ENCODE results near the gene BCAS3.

BCAS3 gene

DNA sequence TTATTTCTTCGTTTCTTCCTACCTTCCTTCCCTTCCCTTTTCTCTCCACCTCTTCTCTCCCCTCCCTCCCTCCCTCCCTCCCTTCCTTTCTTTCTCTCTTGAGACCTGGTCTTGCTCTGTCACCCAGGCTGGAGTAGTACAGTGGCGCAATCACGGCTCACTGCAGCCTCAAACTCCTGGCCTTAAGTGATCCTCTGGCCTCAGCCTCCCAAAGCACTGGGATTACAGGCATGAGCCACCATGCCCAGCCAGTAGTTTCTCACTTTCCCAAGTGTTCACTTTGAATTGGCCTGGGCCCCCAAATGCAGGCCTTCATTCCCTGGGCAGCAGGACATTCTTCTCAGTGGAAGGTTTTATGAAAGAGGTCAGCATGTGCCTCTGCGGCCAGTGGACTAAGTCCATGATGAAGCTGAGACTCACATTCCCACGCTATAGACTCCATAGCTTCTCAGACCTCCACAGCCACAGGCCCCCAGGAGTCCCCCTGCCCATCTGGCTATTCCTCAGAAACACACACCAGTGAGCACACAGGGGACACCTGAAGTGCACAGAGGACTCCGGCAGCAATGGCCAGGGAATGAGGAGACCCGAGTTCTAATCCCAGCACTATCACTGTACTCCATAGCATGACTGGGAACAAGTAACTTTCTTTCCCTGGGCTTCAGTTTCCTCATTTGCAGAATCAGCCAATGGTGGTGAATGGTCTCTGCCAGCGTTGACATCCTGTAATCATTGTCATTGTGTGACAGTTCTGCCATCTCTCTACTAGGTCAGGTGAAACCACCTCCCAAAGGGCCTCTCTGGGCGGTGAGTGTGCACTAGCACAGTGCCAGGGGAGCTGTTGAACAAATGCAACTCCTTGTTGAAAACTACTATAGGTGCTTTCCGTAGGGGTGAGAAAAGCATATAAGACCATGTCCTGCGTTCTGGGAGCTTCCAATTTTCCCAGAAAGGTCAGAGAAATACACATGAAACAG is 652.8 kb downstream of the BCAS3 start:
- DNase-seq: no peak

GRCh38 chr17:61331178-61331577 is 653.5 kb downstream of the BCAS3 start:
- no peak for DNase-seq

GRCh38 chr17:61331886-61332285 is 654.2 kb downstream of the BCAS3 start:
- no peak for DNase-seq

GRCh38 chr17:61333136-61333535 is 655.5 kb downstream of the BCAS3 start:
- no peak for DNase-seq

DNA sequence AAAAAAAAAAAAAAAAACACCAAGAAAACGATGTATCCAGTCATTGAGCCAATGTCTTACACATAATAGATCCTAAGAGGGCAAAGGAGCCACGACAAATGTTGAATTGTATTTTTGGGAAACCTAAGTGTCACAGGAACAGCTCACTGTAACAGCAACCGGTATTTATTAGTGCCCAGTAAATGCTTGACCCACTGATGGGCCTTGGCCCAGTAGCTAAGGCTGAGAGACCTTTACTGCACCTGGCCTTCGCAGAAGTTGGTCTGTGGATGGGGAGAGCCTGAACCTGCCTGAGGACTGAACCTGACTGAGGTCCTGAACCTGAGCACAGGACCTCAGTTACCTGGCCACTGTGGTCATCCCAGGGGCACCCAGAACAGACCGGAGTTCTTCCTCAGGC is 657.0 kb downstream of the BCAS3 start:
- DNase-seq: no peak

DNA sequence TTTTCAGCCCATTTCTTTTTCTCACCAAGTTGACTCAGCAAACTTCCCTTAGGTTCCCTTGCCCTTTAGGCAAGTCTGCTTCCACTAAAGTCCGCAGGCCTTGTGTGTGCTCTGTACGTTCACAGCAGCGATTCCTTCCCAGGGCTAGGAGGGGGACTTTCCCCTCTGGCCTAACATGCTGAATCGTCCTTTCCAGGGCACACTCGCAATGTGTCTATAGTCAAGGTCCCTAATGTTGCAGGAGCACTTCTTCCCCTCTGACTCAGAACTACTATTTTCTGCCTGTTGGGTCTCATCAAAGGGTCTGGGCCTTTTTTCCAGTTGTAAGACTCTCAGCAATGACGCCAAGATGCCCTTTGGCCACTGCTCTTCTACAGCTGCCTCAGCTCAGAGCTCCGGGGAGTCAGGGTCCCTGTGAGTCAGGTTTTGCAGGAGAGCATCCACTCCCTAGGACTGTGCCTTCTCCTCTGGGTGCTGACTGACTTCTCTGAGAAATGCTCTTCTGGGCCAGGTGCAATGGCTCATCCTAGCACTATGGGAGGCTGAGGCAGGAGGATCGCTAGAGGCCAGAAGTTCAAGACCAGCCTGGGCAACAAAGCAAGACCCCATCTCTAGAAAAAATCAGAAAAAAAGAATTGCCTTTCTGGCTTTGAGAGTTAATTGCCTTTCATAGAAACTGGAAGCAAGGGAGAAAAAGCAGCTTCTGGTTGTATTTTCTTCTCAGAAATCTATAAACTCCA is 657.6 kb downstream of the BCAS3 start:
- DNase-seq: no peak

- DNase-seq: no peak
These were observed 658.4 kb downstream of the BCAS3 start for GRCh38 chr17:61335845-61336655.

DNA sequence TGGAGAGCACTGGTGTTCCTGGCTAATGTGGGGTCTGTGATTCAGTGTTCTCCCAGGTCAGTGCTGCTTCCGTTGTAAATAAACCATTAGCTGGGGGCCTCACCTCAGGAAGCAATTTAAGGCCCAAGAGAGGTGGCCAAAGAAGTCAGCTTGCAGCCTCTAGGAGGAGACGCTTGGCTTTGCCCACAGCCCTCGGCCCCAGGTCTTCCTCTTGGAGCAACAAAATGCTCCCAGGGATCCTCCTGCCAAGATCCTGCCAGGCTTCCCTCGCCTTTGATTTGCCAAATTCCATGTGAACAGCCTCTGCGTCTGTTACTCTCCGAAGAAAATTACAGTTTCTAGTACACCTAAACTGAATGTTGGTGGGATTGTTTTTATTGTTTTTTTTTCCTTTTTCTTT is 659.6 kb downstream of the BCAS3 start:
- no peak for DNase-seq

DNA sequence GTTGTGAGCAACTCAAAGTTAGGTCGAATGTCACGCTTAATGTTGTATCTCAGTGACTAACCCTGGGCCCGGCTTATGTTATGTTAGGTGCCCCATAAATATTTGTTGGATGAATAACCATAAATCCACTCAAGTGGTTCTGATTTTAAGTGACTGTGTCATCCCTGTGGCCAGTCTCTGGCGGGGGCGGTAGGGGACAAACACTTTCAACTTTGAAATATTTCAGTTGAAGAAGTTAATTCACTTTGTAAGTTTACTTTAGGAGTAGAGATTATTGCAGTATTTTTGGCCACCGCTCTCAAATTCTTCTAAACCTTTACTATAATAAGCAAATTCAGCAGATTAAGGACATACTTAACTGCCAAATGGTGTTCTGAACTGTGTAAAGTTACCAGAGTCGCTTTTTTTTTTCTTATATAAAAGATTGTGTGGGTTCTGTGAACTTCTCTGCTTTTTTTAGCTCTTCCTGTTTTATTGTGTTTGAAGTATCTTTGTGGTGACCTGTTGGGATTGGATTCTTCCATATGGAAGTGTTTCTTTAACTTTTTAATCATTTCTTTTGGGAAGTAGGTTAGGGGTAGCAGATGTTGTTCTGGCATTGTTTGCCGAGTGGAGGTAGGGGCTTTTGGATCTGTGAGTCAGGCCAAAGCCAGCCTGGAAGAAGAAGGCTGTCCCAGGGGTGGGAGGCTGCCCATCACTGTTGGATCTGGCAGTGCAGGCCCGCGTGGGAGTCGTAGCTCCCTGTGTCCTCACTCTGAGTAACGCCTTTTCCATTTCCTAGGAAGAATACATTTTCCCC is 660.5 kb downstream of the BCAS3 start:
- DNase-seq: no peak

GRCh38 chr17:61338874-61339478 is 661.3 kb downstream of the BCAS3 start:
- no peak for DNase-seq

DNA sequence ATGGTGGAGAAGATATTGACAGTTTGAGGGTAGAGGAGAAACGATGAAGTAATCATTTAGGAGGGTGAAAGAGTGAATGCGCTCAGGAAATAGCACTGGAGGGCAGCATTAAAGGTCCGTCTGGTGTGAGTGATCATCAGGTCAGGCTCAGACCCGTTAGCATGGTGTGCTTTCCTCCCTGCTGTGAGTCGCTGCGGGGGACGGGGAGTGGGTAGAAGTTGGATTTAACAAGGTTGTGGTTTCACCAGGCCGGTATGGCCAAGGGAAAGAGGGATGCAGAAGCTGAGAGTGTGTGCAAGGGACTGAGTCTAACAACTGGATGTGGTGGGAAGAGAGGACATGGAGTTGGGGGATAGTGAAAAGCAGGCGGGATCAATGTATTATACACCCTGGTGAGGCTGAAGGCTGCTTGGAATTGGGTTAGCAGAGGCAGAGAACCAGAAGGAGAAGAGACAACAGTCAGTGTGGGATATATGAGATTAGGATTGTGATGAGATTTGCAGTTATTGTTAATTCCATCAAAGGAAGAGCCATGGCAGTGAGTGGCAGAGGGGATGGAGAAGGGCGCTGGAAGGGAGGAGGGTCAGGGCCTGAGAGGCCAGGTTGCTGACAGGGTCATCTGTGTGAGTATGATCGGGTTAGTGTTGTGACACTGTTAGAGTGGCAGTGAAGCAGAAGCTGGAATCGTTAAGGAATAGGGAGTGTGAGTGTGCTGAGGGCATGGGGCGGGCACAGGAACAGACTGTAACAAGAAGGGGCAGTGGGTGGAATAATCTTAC is 663.0 kb downstream of the BCAS3 start:
- DNase-seq: no peak

DNA sequence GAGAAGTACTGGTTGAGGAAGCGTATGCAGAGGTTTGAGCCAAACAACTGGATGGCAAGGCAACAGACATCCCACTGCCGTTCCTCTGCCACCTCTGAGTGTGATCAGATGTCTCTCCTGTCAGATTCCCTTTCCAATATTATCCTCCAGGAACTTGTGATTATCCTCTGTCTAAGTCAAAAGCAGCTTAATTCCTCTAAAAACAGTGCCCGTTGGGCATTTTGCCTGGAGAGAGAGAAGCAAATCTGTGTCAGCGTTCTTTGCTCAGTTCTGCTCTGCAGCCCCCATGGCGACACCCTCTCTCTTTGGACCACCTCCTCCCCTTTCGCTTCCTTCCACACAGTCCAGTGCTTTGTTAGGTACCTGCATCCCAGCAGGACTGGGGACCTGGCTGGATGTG is 665.9 kb downstream of the BCAS3 start:
- DNase-seq: no peak

DNA sequence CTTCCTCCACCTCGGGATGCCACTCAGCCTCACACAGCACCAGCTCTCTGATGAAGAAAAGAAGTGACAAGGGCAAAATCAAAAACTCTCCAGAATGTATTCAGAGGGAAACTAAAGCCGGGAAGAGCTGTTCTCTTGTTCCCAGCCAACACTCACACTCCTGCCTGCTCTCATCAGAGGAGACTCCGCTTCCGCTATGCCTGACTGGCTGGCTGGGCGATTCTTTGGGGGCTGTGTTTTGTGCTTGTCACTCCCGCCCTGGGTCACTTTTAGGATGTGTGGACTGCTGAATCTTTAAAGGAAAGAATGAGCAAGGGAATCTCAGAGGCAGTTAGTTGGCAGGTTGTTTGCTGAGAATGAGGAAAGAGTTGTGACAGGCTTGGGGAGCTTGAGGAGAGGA is 667.4 kb downstream of the BCAS3 start:
- DNase-seq: no peak

DNA sequence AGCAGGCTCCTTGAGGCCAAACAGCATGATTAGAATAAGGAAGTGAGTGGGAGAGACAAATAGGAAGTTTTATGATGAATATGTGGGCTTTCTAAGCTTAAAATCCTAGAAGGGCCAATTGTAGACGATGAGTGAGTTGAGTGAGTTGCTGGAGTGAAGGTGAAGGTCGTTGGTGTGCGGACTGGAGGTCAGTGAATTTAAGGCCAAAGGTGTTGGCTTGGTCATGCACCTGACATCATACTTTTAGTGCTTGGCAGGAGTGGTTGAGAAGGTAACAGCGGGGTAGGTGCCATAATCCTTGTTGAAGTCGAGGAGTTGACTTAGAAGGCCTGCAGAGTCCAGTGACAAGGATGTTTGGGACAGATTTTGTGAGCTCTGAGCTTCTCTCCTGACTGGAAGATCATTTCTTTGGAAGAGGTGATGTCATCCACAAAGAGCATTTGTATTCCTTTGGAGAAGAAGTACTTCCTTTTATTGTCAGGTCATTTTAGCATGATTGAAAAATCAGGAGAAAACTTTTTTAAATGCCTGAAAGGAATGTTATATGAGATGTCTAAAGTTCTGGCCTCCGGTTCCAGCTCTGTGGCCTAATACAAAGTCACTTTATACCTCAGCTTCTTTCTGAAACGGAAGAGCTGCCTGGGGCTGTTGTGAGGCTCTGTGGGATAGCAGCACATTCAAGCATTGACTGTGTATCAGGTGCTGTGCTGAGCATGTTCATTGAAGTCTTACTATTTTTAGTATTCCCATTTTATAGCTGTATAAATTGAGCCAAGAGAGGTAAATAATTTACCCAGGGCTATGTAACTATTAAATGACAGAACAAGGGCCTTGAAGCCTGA is 668.4 kb downstream of the BCAS3 start:
- no peak for DNase-seq

DNA sequence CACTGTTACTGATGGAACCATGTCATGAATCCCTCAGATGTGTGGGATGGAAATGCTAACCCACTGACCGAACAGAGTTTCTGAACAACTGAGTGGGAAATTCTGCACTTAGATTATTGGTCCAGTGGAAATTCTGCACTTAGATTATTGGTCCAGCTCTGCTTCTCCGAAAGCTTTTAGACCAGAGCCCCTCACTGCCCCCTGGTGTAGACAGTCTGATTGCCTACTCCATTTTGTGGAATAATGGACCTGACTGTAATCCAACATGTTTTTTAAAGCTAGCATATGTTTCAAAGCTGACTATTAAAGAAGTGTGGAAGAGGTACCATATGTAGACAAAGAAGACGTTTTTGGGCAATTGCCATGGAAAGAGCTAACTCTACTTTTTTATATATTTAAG is 671.7 kb downstream of the BCAS3 start:
- DNase-seq: no peak

DNA sequence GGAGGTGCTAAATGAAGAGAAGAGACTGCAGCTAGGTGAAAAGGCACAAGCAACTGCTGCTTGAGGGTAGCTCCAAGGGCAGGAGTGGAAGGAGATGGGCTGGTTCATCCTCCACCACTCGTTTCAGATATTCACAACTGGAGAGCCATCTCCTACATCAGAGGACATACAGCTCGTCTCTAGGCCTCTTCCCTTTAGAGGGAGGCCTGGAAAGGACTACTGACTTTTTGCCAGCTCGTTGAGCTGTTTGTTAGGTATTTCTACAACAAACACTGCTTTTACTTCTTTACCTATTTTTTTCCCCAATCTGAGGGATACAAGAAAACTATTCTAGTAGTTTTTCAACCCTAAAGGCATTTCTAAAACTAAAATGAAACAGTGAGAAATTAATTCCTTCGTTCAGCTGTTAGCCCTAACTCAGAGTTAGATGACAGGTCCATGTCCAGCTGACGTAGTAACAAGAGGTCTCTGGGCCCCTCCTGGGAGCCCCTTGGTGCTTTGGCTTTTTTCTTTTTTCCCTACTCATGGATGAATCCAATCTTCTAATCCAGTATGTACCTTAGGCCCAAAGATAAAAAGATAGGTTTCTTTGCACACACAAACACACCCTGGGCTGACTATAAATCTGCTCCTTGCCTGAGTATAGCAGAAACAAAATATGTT is 674.2 kb downstream of the BCAS3 start:
- no peak for DNase-seq

DNA sequence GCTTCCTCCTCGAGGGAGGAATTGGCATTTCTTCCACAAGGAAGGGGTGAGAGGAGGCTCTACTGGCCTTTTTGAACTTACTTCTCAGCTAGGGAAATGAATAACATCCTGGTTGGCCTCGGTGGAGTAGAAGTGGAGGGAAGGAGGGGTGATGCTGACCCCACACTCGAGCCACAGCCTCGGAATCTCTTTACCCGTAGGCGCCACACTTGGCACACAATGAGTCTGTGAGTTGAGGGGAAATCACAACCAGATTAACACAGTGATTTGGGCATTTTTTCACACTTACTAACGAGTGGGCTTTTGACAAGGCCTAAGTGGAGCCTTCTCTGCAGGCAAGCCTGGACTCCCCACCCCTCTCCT is 674.7 kb downstream of the BCAS3 start:
- no peak for DNase-seq

- no peak for DNase-seq
These were observed 675.3 kb downstream of the BCAS3 start for GRCh38 chr17:61352781-61353491.

GRCh38 chr17:61353615-61354014 is 676.0 kb downstream of the BCAS3 start:
- DNase-seq: no peak
